BJ (cell line): Measurements from ENCODE around the gene LBP. TPM values are rescaled to one million over a fixed set of nuclear protein-coding genes. Genes with fewer than 3 reads are reported as not detected.
"Not testable (repeated sequence)": the region's sequence is repeated elsewhere in the genome, so short reads cannot be mapped to it uniquely, and the experiment has no call there.

Source experiments
- CTCF ChIA-PET: fragments of 350-600 bp; formaldehyde crosslinking; extraction: SDS; loops from one replicate; lab custom pipeline; 2021; ENCODE audit warnings: antibody characterized with exemption, inconsistent platforms; lab: Yijun Ruan, JAX
- POLR2A ChIA-PET: fragments of 300-600 bp; sonication (Branson Sonifier 250); formaldehyde crosslinking; extraction: SDS; loops from one replicate; lab custom pipeline; 2021; ENCODE audit warnings: antibody characterized with exemption; lab: Charles Lee
- DNase-seq: peaks from one replicate; pipeline ENCODE4 v3.0.0-alpha.2; 2011; ENCODE audit warnings: low read depth
- H3K27me3 ChIP-seq: 2 replicates; pipeline ENCODE4 v1.6.0; 2011; ENCODE audit warnings: low read length; ENCODE audit not compliant: control insufficient read depth, insufficient read depth
- H3K36me3 ChIP-seq: 2 replicates; pipeline ENCODE4 v1.5.1; 2011; ENCODE audit warnings: low read length; ENCODE audit not compliant: control insufficient read depth, insufficient read depth
- H3K4me3 ChIP-seq: 2 replicates; pipeline ENCODE4 v1.5.1; 2011; ENCODE audit warnings: low read depth, mild to moderate bottlenecking, control low read depth, low read length
- CTCF ChIP-seq: IDR thresholded peaks from 2 replicates; pipeline ENCODE4 v1.5.1; 2011; ENCODE audit warnings: low read depth, mild to moderate bottlenecking, control low read depth, inconsistent platforms, low read length, moderate library complexity; ENCODE audit not compliant: insufficient read depth
- polyA plus RNA-seq: library from polyadenylated mRNA; depleted of rRNA; stranded (reverse); fragments of >200 nt; gene quantifications from 2 replicates; pipeline ENCODE4 v1.2.3, GENCODE V29; 2011

LBP gene
- polyA plus RNA-seq, 1 experiment: 0.04 TPM

GRCh38 chr20:38311491-38311890, 34.8 kb upstream of the LBP start:
- ChIA-PET CTCF (interaction anchor here (0.8 to 5.0 kb wide), 3 partner anchors 83 to 90 kb away, joined by 3 to 48 read pairs (median 7); no protein-coding TSS in a partner anchor), POLR2A (no interaction called here)

DNA sequence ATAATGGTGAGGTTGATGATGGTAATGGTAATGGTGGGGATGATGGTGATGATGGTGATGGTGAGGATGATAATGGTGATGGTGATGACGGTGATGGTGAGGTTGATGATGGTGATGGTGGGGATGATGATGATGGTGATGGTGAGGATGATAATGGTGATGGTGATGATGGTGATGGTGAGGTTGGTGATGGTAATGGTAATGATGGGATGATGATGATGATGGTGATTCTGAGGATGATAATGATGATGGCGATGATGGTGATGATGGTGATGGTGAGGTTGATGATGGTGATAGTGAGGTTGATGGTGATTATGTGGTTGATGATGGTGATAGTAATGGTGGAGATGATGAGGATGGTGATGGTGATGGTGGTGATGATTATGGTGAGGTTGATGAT, 32.6 kb upstream of the LBP start:
- POLR2A ChIA-PET: no interaction called here
- DNase-seq: no peak
- CTCF ChIA-PET: interaction anchor here (2.5 kb wide), 1 partner anchor 92 kb away, joined by 7 read pairs; no protein-coding TSS in a partner anchor
- H3K36me3 ChIP-seq: no peaks in the 10 kb centered on the region
- H3K4me3 ChIP-seq: no peak overlapping the region
- TF ChIP-seq CTCF: no peak
- H3K27me3 ChIP-seq: peaks cover 5% of the 10 kb centered on the region

More at GRCh38 chr20:38311491-38311890, 34.8 kb upstream of the LBP start:
- no peak overlapping the region for H3K4me3 ChIP-seq
- H3K27me3 ChIP-seq: peaks cover 5% of the 10 kb centered on the region
- no peaks in the 10 kb centered on the region for H3K36me3 ChIP-seq
- DNase-seq: no peak
- no peak for TF ChIP-seq CTCF

- H3K4me3 ChIP-seq, POLR2A ChIA-PET, H3K36me3 ChIP-seq, DNase-seq, H3K27me3 ChIP-seq: not testable (repeated sequence)
- CTCF ChIA-PET: interaction anchor here (1.5 to 1.9 kb wide), 2 partner anchors 14 to 84 kb away, joined by 4 to 15 read pairs; no protein-coding TSS in a partner anchor
Measured at GRCh38 chr20:38314350-38314749, 31.9 kb upstream of the LBP start.

- Histone ChIP-seq H3K27me3 (peaks cover 9% of the 10 kb centered on the region), H3K4me3 (no peak overlapping the region), H3K36me3 (no peaks in the 10 kb centered on the region)
- CTCF ChIA-PET: interaction anchor here (0.7 to 5.7 kb wide), 12 partner anchors 10 to 151 kb away, joined by 3 to 27 read pairs (median 4); partner anchors contain the start of gene BPI
- POLR2A ChIA-PET: no interaction called here
- TF ChIP-seq CTCF: peak; percentile 41
- DNase-seq: no peak
Measured at GRCh38 chr20:38315290-38315966, 30.9 kb upstream of the LBP start.

DNA sequence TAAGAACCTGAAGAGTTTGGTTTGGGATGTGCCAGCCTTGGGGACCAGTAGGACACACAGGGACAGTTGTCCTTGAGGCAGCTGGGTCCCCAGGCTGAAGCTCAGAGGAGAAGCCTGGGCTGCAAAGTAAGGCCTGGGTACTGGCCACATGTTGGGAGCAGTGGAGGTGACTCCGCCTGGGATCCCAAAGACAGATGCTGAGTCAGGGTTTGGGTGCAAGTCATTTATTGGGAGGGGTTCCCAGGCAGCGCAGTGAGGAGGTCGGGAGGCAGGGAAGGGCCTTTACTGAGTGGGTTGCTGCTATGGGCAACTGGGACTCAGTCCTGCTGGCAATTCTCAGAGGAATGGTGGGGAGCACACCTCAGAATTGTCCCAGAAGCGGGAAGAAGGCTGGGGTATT, 29.9 kb upstream of the LBP start:
- no peaks in the 10 kb centered on the region for H3K36me3 ChIP-seq
- no peak for TF ChIP-seq CTCF
- ChIA-PET POLR2A (no interaction called here), CTCF (interaction anchor here (1.0 to 5.7 kb wide), 7 partner anchors 11 to 258 kb away, joined by 3 to 27 read pairs (median 4); no protein-coding TSS in a partner anchor)
- no peak overlapping the region for H3K4me3 ChIP-seq
- DNase-seq: no peak
- H3K27me3 ChIP-seq: peaks cover 11% of the 10 kb centered on the region
